ENCODE results near the gene PTPRQ. TPM values are rescaled to one million over a fixed set of nuclear protein-coding genes. Genes with fewer than 3 reads are reported as not detected.

The PTPRQ gene
- total and polyA plus RNA-seq, 9 of the 15 experiments (the other 6 are each of a cell fraction or from before 2014, with no cell fraction given) = not detected

DNA sequence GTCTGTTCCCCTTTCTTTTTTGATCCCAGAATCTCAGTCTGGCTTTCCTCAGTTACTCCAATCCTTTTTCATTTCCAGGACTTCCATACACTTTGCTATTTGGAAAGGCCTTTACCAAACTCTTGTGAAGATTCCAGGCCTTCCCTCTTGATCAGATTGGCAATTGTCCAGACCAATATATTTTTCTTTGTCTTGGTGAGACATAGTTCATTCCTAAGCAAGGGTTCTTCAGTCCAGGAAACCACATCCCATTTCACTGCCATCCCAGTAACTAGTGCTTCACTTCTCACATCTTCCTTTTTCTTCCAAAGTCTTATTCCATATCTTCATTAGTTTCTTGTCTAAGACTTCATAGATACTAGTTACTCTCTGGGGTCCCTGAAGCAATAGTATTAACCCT, 2.1 kb upstream of the PTPRQ start:
- Histone ChIP-seq H3K4me3 (no peak overlapping the region), H4K20me1 (replicated peaks; ENCODE audit: control insufficient read depth, insufficient read depth, low read length) (no peaks in the 10 kb centered on the region), H3K27ac (ENCODE audit: extremely low read depth, low read depth, low read length) (no peak overlapping the region), H3K36me3 (ENCODE audit: control insufficient read depth, insufficient read depth, low read length) (no peaks in the 10 kb centered on the region), H2AFZ (ENCODE audit: low read depth, low read length) (no peak overlapping the region), H3K9ac (ENCODE audit: insufficient read depth in 1 of 2, low read depth in 2 of 2, low read length in 2 of 2) (no peak overlapping the region), H3K4me1 (replicated peaks in 1 of 2; ENCODE audit: control insufficient read depth in 2 of 2, insufficient read depth in 2 of 2, low read length in 2 of 2) (no peaks in the 10 kb centered on the region), H3K27me3 (ENCODE audit: control insufficient read depth in 2 of 2, insufficient read depth in 2 of 2, low read length in 2 of 2) (no peaks in the 10 kb centered on the region), H3K9me3 (replicated peaks; ENCODE audit: control insufficient read depth, insufficient read depth, low read depth, low read length) (no peaks in the 10 kb centered on the region; the same call in 1 of the 2 replicates), H3K4me2 (ENCODE audit: insufficient read depth, low read length) (no peak overlapping the region), H3K9me1 (ENCODE audit: control insufficient read depth, insufficient read depth, low read length) (no peaks in the 10 kb centered on the region), H3K79me2 (ENCODE audit: control insufficient read depth, insufficient read depth, low read length) (no peaks in the 10 kb centered on the region)
- BruUV-seq (replicated peaks) = no TSS peak
- CTCF ChIA-PET (ENCODE audit: low intra/inter-chr PET ratio) = no interaction called here
- in situ Hi-C loops (cut with MboI) = no loop called here
- ATAC-seq (no peak), FAIRE-seq (no peak), DNase-seq (ENCODE audit: extremely low read depth in 1 of 4, low spot score in 3 of 4) (no peak)
- intact Hi-C loops (cut with micrococcal nuclease) = no loop called here
- POLR2A ChIA-PET = no interaction called here
- TF ChIP-seq, protein P1, sequence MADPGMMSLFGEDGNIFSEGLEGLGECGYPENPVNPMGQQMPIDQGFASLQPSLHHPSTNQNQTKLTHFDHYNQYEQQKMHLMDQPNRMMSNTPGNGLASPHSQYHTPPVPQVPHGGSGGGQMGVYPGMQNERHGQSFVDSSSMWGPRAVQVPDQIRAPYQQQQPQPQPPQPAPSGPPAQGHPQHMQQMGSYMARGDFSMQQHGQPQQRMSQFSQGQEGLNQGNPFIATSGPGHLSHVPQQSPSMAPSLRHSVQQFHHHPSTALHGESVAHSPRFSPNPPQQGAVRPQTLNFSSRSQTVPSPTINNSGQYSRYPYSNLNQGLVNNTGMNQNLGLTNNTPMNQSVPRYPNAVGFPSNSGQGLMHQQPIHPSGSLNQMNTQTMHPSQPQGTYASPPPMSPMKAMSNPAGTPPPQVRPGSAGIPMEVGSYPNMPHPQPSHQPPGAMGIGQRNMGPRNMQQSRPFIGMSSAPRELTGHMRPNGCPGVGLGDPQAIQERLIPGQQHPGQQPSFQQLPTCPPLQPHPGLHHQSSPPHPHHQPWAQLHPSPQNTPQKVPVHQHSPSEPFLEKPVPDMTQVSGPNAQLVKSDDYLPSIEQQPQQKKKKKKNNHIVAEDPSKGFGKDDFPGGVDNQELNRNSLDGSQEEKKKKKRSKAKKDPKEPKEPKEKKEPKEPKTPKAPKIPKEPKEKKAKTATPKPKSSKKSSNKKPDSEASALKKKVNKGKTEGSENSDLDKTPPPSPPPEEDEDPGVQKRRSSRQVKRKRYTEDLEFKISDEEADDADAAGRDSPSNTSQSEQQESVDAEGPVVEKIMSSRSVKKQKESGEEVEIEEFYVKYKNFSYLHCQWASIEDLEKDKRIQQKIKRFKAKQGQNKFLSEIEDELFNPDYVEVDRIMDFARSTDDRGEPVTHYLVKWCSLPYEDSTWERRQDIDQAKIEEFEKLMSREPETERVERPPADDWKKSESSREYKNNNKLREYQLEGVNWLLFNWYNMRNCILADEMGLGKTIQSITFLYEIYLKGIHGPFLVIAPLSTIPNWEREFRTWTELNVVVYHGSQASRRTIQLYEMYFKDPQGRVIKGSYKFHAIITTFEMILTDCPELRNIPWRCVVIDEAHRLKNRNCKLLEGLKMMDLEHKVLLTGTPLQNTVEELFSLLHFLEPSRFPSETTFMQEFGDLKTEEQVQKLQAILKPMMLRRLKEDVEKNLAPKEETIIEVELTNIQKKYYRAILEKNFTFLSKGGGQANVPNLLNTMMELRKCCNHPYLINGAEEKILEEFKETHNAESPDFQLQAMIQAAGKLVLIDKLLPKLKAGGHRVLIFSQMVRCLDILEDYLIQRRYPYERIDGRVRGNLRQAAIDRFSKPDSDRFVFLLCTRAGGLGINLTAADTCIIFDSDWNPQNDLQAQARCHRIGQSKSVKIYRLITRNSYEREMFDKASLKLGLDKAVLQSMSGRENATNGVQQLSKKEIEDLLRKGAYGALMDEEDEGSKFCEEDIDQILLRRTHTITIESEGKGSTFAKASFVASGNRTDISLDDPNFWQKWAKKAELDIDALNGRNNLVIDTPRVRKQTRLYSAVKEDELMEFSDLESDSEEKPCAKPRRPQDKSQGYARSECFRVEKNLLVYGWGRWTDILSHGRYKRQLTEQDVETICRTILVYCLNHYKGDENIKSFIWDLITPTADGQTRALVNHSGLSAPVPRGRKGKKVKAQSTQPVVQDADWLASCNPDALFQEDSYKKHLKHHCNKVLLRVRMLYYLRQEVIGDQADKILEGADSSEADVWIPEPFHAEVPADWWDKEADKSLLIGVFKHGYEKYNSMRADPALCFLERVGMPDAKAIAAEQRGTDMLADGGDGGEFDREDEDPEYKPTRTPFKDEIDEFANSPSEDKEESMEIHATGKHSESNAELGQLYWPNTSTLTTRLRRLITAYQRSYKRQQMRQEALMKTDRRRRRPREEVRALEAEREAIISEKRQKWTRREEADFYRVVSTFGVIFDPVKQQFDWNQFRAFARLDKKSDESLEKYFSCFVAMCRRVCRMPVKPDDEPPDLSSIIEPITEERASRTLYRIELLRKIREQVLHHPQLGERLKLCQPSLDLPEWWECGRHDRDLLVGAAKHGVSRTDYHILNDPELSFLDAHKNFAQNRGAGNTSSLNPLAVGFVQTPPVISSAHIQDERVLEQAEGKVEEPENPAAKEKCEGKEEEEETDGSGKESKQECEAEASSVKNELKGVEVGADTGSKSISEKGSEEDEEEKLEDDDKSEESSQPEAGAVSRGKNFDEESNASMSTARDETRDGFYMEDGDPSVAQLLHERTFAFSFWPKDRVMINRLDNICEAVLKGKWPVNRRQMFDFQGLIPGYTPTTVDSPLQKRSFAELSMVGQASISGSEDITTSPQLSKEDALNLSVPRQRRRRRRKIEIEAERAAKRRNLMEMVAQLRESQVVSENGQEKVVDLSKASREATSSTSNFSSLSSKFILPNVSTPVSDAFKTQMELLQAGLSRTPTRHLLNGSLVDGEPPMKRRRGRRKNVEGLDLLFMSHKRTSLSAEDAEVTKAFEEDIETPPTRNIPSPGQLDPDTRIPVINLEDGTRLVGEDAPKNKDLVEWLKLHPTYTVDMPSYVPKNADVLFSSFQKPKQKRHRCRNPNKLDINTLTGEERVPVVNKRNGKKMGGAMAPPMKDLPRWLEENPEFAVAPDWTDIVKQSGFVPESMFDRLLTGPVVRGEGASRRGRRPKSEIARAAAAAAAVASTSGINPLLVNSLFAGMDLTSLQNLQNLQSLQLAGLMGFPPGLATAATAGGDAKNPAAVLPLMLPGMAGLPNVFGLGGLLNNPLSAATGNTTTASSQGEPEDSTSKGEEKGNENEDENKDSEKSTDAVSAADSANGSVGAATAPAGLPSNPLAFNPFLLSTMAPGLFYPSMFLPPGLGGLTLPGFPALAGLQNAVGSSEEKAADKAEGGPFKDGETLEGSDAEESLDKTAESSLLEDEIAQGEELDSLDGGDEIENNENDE (IDR thresholded peaks at IDR 0.05; ENCODE audit: low read depth, low read length) = no peak
- TF ChIP-seq ZBTB8A (IDR thresholded peaks at IDR 0.05; ENCODE audit: partially characterized antibody) = no peak

Data from K562 (cell line).